NCI-H526 treated with DMSO at 0.1 percent for 48 hours (cell line): ENCODE data around the gene CISD2.
A peak's percentile ranks its signal among the peaks of the same experiment; 100 is the strongest.
"Not testable (repeated sequence)": the region's sequence is repeated elsewhere in the genome, so short reads cannot be mapped to it uniquely, and the experiment has no call there.

Experiments used
- DNase-seq: peaks from one replicate; lab custom pipeline; 2025; lab: John Stamatoyannopoulos, UW

The CISD2 gene

GRCh38 chr4:102850370-102850769, 18.4 kb upstream of the CISD2 start:
- DNase-seq = no peak

GRCh38 chr4:102858828-102859464, 9.8 kb upstream of the CISD2 start:
- DNase-seq = no peak

- no peak for DNase-seq
Observed at GRCh38 chr4:102860611-102861324, 8.0 kb upstream of the CISD2 start.

- DNase-seq = no peak
Observed at GRCh38 chr4:102862016-102862415, 6.8 kb upstream of the CISD2 start.

DNA sequence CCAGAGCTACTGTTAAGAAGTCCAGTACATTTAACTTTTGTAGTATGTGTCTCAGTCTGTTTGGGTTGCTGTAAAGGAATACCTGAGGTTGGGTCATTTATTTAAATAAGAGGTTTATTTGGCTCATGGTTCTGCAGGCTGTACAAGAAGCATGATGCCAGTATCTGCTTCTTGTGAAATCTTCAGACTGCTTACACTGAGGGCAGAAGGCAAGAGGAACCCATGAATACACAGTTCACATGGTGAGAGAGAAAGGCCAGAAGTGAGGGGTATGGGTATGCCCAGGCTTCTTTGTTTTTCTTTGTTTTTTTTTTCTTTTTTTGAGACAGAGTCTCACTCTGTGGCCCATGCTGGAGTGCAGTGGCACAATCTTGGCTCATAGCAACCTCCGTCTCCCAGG, 6.0 kb upstream of the CISD2 start:
- no peak for DNase-seq

DNA sequence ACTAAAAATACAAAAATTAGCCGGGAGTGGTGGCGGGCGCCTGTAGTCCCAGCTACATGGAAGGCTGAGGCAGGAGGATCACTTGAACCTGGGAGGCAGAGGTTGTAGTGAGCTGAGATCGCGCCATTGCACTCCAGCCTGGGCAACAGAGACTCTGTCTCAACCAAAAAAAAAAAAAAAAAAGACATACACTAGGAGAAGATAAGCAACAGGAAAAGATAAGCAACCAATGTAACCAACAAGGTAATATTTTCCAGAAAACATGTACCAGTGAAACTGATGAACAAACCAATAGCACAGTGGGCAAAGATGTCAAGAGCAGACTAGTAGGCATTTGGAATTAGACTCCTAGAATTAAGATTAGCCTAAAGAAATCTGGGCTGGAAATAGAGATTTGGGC, 3.5 kb upstream of the CISD2 start:
- DNase-seq = not testable (repeated sequence)

DNA sequence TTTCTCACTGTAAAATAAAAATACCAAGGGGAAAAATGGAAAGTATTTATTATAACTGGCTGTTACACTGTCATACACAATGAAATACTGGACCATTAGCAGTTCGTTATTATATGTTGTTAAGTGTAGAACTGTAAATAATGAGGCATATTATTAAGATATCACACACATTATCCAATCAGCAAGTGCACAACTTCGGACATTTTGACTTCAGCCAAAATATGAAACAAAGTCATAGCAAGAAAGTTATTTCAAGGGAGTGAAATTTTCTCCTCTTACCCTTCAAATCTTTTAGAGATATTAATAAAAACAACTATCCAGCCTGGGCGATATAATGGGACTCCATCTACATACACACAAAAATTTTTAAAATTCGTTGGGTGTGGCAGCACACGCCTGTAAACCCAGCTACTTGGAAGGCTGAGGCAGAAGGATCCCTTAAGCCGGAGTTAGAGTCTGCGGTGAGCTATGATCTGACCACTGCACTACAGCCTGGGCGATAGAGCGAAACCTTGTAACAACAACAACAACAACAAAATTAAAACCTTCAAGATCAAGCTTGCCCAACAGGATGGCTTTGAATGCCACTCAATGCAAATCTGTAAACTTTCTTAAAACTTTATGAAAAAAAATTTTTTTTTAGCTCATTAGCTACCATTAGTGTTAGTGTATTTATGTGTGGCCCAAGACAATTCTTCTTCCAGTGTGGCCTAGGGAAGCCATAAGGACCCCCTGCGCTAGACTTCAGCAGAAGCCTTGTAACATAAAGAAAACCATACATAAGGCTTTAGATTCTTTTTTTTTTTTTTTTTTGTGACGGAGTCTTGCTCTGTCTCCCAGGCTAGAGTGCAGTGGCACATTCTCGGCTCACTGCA, 1.3 kb upstream of the CISD2 start:
- no peak for DNase-seq

GRCh38 chr4:102868153-102868780, 525 bp upstream of the CISD2 start:
- no peak for DNase-seq

GRCh38 chr4:102869569-102870197, 891 bp downstream of the CISD2 start:
- peak; percentile 53 for DNase-seq

- DNase-seq = no peak
Observed at GRCh38 chr4:102871772-102872171, 3.0 kb downstream of the CISD2 start.

GRCh38 chr4:102877477-102878106, 8.8 kb downstream of the CISD2 start:
- not testable (repeated sequence) for DNase-seq

GRCh38 chr4:102878349-102878748, 9.6 kb downstream of the CISD2 start:
- DNase-seq = not testable (repeated sequence)

GRCh38 chr4:102878901-102879300, 10.1 kb downstream of the CISD2 start:
- no peak for DNase-seq

- DNase-seq = no peak
Observed at GRCh38 chr4:102881343-102881742, 12.6 kb downstream of the CISD2 start.

DNA sequence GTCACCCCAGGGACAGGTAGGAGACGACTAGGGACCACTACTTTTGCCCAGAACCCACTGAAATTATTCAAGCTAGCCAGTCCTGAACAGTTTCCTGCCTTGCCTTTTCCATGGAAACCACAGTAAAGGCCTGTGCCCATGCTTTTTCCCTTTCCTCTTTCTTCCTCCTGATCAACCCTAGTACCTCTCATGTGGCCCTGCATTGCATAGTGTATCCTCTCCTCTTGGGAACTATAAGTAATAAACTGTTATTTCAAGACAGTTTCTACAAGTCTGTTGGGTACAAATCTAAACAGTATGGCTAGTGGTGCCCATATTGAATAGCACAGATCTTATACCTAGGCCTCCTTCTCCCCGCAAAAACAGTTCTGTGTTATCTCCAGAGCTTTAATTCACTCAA, 14.5 kb downstream of the CISD2 start:
- DNase-seq = no peak

DNA sequence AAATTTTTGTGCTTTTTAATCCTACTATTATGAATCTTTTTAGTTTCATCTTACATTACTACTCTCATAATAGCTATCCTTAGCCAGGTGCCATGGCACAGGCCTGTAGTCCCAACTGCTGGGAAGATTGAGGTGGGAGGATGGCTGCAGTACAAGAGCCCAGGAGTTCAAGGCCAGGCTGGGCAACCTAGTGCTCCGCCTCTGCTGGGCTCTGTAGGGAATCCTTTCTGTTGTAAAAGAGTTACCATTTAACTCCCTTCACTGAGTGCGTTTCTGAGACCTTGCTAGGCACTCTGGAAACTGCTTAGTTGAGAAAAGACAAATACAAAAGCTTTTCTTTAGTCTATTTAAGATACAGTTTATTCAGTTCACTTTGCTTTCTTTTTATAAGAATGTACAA, 19.8 kb downstream of the CISD2 start:
- DNase-seq = not testable (repeated sequence)

- not testable (repeated sequence) for DNase-seq
Observed at GRCh38 chr4:102889866-102890265, 21.1 kb downstream of the CISD2 start.

DNA sequence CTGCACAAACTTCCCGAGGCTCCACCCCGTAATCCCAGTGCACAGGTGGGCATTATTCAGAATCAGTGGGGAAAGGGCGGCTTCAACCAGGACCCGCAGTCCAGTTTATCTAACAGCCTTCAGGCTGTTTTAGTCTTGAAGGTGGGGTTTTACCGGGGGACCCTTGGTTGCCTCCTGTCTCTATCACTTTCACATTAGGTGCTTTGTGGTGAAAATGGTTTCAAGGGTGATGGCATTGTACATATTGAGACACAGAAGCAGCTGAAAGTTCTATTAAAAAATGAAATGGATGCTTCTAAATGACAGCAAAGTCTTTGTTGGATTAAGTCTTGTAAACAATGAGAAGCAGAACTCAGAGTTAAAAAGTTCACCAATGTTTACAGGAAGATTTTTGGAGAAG, 27.8 kb downstream of the CISD2 start:
- DNase-seq = not testable (repeated sequence)

DNA sequence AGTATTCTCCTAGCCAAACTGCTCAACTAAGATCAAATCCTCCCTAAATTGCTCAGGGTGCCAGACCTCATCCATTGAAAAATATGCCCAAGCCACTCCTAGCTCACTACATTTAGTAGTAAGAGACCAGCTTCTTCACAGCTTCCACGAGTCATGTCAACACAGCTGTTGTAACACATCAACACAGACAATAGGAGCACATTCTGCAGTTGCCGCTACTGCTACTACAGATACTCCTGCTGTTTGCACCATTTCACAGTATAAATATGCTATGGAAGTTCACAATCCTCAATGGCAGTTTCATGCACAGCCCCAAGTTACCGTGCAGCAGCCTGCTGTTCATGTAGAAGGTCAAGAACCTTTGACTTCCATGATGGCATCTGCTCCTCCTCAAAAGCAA, 28.8 kb downstream of the CISD2 start:
- not testable (repeated sequence) for DNase-seq

- no peak for DNase-seq
Observed at GRCh38 chr4:102901804-102902203, 33.0 kb downstream of the CISD2 start.

GRCh38 chr4:102918859-102919258, 50.1 kb downstream of the CISD2 start:
- DNase-seq = no peak
